SK-N-SH (cell line): ENCODE measurements around the gene GRK3. TPM values are rescaled to one million over a fixed set of nuclear protein-coding genes. Genes with fewer than 3 reads are reported as not detected.

Experiments
- CTCF ChIA-PET: fragments of 300-600, 350-600 bp; formaldehyde crosslinking; extraction: SDS; loops from one replicate; lab custom pipeline; 2021; lab: Yijun Ruan, JAX
- POLR2A ChIA-PET: fragments of 350-600 bp; sonication (Branson Sonifier 250); formaldehyde crosslinking; extraction: SDS; loops from one replicate; lab custom pipeline; 2020; ENCODE audit warnings: antibody characterized with exemption, inconsistent platforms; lab: Yijun Ruan, JAX
- DNase-seq: peaks from one replicate; pipeline ENCODE4 v3.0.0; 2012
- H2AFZ ChIP-seq: fragments of 200-600 bp; sonication (generic); 2 replicates; pipeline ENCODE4 v1.8.1; 2016; ENCODE audit warnings: antibody characterized with exemption, mild to moderate bottlenecking, low read depth
- H3F3A ChIP-seq: fragments of 200-600 bp; sonication (generic); replicated peaks from 2 replicates; pipeline ENCODE3; 2016; ENCODE audit warnings: antibody characterized with exemption, mild to moderate bottlenecking; ENCODE audit not compliant: insufficient read depth
- H3K27ac ChIP-seq, 2 experiments: fragments of 200-500 bp in 1 of 2; fragments of 200-600 bp in 1 of 2; sonication (Bioruptor generic) in 1 of 2; sonication (generic), shearing (Covaris generic) in 1 of 2; 2 replicates each; pipeline versions ENCODE4 v1.5.1 to v1.6.1; 2014 to 2016; ENCODE audit warnings: low read depth in 2 of 2, inconsistent platforms in 1 of 2, low read length in 1 of 2, mild to moderate bottlenecking in 1 of 2, mixed read lengths in 1 of 2
- H3K27me3 ChIP-seq: fragments of 200-600 bp; sonication (generic), shearing (Covaris generic); 2 replicates; pipeline ENCODE4 v1.6.1; 2016; ENCODE audit warnings: mixed run types; ENCODE audit not compliant: insufficient read depth
- H3K36me3 ChIP-seq, 2 experiments: fragments of 200-500 bp in 1 of 2; fragments of 200-600 bp in 1 of 2; sonication (Bioruptor generic) in 1 of 2; sonication (generic) in 1 of 2; replicated peaks in 1 of 2; 2 replicates each; pipeline versions ENCODE3 to v1.5.1; 2014 to 2016; ENCODE audit warnings: low read length in 1 of 2, mild to moderate bottlenecking in 1 of 2; ENCODE audit not compliant: insufficient read depth in 2 of 2, control insufficient read depth in 1 of 2
- H3K4me1 ChIP-seq, 2 experiments: fragments of 200-500 bp in 1 of 2; fragments of 200-600 bp in 1 of 2; sonication (Bioruptor generic) in 1 of 2; sonication (generic), shearing (Covaris generic) in 1 of 2; 2 replicates each; pipeline versions ENCODE4 v1.5.1 to v1.6.1; 2014 to 2016; ENCODE audit warnings: low read depth in 1 of 2, low read length in 1 of 2, mixed run types in 1 of 2; ENCODE audit not compliant: insufficient read depth in 2 of 2, control insufficient read depth in 1 of 2
- H3K4me2 ChIP-seq: fragments of 200-600 bp; sonication (generic), shearing (Covaris generic); 2 replicates; pipeline ENCODE4 v1.6.1; 2017; ENCODE audit warnings: mixed run types
- H3K4me3 ChIP-seq, 2 experiments: fragments of 200-500 bp in 1 of 2; fragments of 200-600 bp in 1 of 2; sonication (Bioruptor generic) in 1 of 2; sonication (generic), shearing (Covaris generic) in 1 of 2; 2 replicates each; pipeline versions ENCODE4 v1.5.1 to v1.8.1; 2014 to 2016; ENCODE audit warnings: low read depth in 2 of 2, inconsistent platforms in 1 of 2, low read length in 1 of 2, mild to moderate bottlenecking in 1 of 2, mixed read lengths in 1 of 2, moderate library complexity in 1 of 2
- H3K79me2 ChIP-seq: fragments of 200-600 bp; sonication (generic); 2 replicates; pipeline ENCODE4 v1.8.1; 2017; ENCODE audit warnings: mild to moderate bottlenecking; ENCODE audit not compliant: insufficient read depth
- H3K9ac ChIP-seq: fragments of 200-600 bp; sonication (generic); 2 replicates; pipeline ENCODE4 v1.6.1; 2017; ENCODE audit warnings: mixed run types
- H3K9me2 ChIP-seq: fragments of 200-600 bp; sonication (generic); 2 replicates; pipeline ENCODE4 v1.6.1; 2017; ENCODE audit warnings: mixed run types
- H3K9me3 ChIP-seq: fragments of 200-600 bp; sonication (generic); 2 replicates; pipeline ENCODE4 v1.6.1; 2017; ENCODE audit warnings: mixed run types, mild to moderate bottlenecking, moderate library complexity
- H4K20me1 ChIP-seq: fragments of 200-600 bp; sonication (generic); 2 replicates; pipeline ENCODE4 v1.6.1; 2017; ENCODE audit warnings: mild to moderate bottlenecking, mixed run types; ENCODE audit not compliant: insufficient read depth
- CHD2 ChIP-seq: fragments of 150-350 bp; IDR thresholded peaks from 2 replicates; pipeline ENCODE4 v1.6.1; 2018; ENCODE audit warnings: low read length; ENCODE audit not compliant: partially characterized antibody
- CTCF ChIP-seq: fragments of 200-600 bp; sonication (generic); IDR thresholded peaks from 2 replicates; pipeline ENCODE4 v1.6.1; 2017; ENCODE audit warnings: antibody characterized with exemption, mild to moderate bottlenecking, moderate library complexity
- FOXJ3 ChIP-seq: sonication (generic); formaldehyde crosslinking; IDR thresholded peaks from 2 replicates; pipeline ENCODE4 v1.5.1; 2020; ENCODE audit warnings: mild to moderate bottlenecking, missing genetic modification reagents
- FOXM1 ChIP-seq: IDR thresholded peaks from 2 replicates; pipeline ENCODE4 v1.4.0; 2012; ENCODE audit warnings: low read depth, mild to moderate bottlenecking
- JUND ChIP-seq: IDR thresholded peaks from 2 replicates; pipeline ENCODE4 v1.4.0; 2012
- MEF2A ChIP-seq: IDR thresholded peaks from 2 replicates; pipeline ENCODE4 v1.4.0; 2012; ENCODE audit warnings: low read depth, borderline replicate concordance
- MXI1 ChIP-seq: IDR thresholded peaks from 2 replicates; pipeline ENCODE4 v1.6.1; 2012; ENCODE audit warnings: mild to moderate bottlenecking, low read depth, low read length, improper control_type of control experiment
- NFIC ChIP-seq: IDR thresholded peaks from 2 replicates; pipeline ENCODE4 v1.4.0; 2012; ENCODE audit warnings: borderline replicate concordance
- POLR2AphosphoS5 ChIP-seq: IDR thresholded peaks from 2 replicates; pipeline ENCODE4 v1.6.1; 2012; ENCODE audit warnings: low read depth, low read length
- REST ChIP-seq: IDR thresholded peaks from 2 replicates; pipeline ENCODE4 v1.6.1; 2012; ENCODE audit warnings: mild to moderate bottlenecking, low read depth, low read length, moderate library complexity
- SMC3 ChIP-seq: IDR thresholded peaks from 2 replicates; pipeline ENCODE4 v1.6.1; 2012; ENCODE audit warnings: low read depth, low read length, improper control_type of control experiment
- USF2 ChIP-seq: fragments of 150-350 bp; IDR thresholded peaks from 2 replicates; pipeline ENCODE4 v1.6.1; 2017; ENCODE audit warnings: antibody characterized with exemption, low read length, low read depth, borderline replicate concordance
- YY1 ChIP-seq: IDR thresholded peaks from 2 replicates; pipeline ENCODE4 v1.4.0; 2012; ENCODE audit warnings: low read depth, mild to moderate bottlenecking
- WGBS: methylation state at CpG from one replicate; pipeline ENCODE4 v1.1.6; 2017; ENCODE audit warnings: low lambda C conversion rate; 5-methylcytosine and 5-hydroxymethylcytosine counted together
- polyA plus RNA-seq, 3 experiments: library from polyadenylated mRNA; depleted of rRNA; stranded (reverse); fragments of >200 nt; gene quantifications; 2 replicates each; pipeline ENCODE4 v1.2.3, GENCODE V29; 2012

The GRK3 gene
- polyA plus RNA-seq, 1 of the 3 experiments (the other 2 are of a cell fraction): 1.3 TPM

- H3K9me3 ChIP-seq: no peaks in the 10 kb centered on the region
- CTCF ChIA-PET: interaction anchor here (1.1 to 1.5 kb wide), 3 partner anchors 9 to 15 kb away, joined by 3 to 4 read pairs (median 4); no protein-coding TSS in a partner anchor
- H3K4me3 ChIP-seq: no peak overlapping the region
- H3K27ac ChIP-seq: no peak overlapping the region
- TF ChIP-seq REST: peak; percentile 13; the same call in 1 of the 2 replicates
- no peak for TF ChIP-seq FOXM1
- H4K20me1 ChIP-seq: no peaks in the 10 kb centered on the region
- H3K9me2 ChIP-seq: no peaks in the 10 kb centered on the region
- H3K4me1 ChIP-seq: peaks cover 0 to 6% of the 10 kb centered on the region in 2 experiments; a peak in 1 of 4 replicates
- no peaks in the 10 kb centered on the region for H3K27me3 ChIP-seq
- WGBS: 67% methylated on average over 3 of the region's 3 CpGs
- POLR2A ChIA-PET: no interaction called here
- H3K9ac ChIP-seq: no peak overlapping the region
- DNase-seq: no peak
- peaks cover 0 to 7% of the 10 kb centered on the region in 2 experiments for H3K36me3 ChIP-seq
- no peak overlapping the region for H3K4me2 ChIP-seq
- H3F3A ChIP-seq: no peaks in the 10 kb centered on the region
- no peaks in the 10 kb centered on the region for H3K79me2 ChIP-seq
- no peak overlapping the region for H2AFZ ChIP-seq
Measured at GRCh38 chr22:25644122-25644521, 79.6 kb downstream of the GRK3 start.

- Histone ChIP-seq H4K20me1 (no peaks in the 10 kb centered on the region), H2AFZ (no peak overlapping the region), H3K36me3 (peaks cover 0 to under 1% of the 10 kb centered on the region in 2 experiments), H3K4me1 (peaks cover 0 to 6% of the 10 kb centered on the region in 2 experiments; a peak in 1 of 4 replicates), H3K27ac (no peak overlapping the region), H3K9me2 (no peaks in the 10 kb centered on the region), H3K27me3 (no peaks in the 10 kb centered on the region), H3F3A (no peaks in the 10 kb centered on the region), H3K9ac (no peak overlapping the region), H3K9me3 (no peaks in the 10 kb centered on the region), H3K4me3 (no peak overlapping the region), H3K4me2 (no peak overlapping the region; the same call in 1 of the 2 replicates), H3K79me2 (no peaks in the 10 kb centered on the region)
- no peak for DNase-seq
- no peak for TF ChIP-seq USF2
- TF ChIP-seq CTCF: no peak
- no peak for TF ChIP-seq REST
- TF ChIP-seq POLR2AphosphoS5: no peak
- no peak for TF ChIP-seq CHD2
- TF ChIP-seq MEF2A: no peak
- TF ChIP-seq SMC3: no peak
- TF ChIP-seq FOXJ3 (CRISPR knock-in tag): no peak
- no peak for TF ChIP-seq MXI1
- no peak for TF ChIP-seq NFIC
- no peak for TF ChIP-seq JUND
- TF ChIP-seq YY1: no peak
- POLR2A ChIA-PET: no interaction called here
- WGBS: 82% methylated on average over 6 of the region's 6 CpGs
- CTCF ChIA-PET: interaction anchor here (0.7 to 1.5 kb wide), 4 partner anchors 9 to 62 kb away, joined by 3 to 4 read pairs (median 4); no protein-coding TSS in a partner anchor
Measured at GRCh38 chr22:25645266-25645665, 80.8 kb downstream of the GRK3 start.
